GM18520 (cell line): Measurements from ENCODE around the gene CST5.
"Not testable (repeated sequence)": the region's sequence is repeated elsewhere in the genome, so short reads cannot be mapped to it uniquely, and the experiment has no call there.

Experiments
- ATAC-seq: cut with Tn5 transposase; IDR thresholded peaks from one replicate; pipeline ENCODE4 v1.9.1; 2021; ENCODE audit not compliant: unreplicated experiment

CST5 gene, protein sequence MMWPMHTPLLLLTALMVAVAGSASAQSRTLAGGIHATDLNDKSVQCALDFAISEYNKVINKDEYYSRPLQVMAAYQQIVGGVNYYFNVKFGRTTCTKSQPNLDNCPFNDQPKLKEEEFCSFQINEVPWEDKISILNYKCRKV

DNA sequence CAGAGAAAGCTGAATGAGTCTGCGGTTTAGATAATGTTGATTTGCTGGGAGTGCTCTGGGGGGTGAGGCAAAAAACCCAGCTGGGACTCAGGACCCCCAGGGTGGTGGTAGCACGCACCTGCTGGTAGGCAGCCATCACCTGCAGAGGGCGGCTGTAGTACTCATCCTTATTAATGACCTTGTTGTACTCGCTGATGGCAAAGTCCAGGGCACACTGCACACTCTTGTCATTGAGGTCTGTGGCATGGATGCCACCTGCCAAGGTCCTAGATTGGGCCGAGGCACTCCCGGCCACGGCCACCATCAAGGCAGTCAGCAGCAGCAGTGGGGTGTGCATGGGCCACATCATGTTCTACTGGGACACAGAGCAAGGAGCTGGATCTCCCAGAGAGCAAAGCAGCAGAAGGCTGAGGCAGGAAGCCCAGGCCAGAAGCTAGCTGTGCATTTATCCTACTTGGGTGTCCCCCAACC is at the start of gene CST5:
CST5 (minus strand) TSS at position 421 of the 471 bp plus-strand sequence; CDS start at position 349, 72 bp downstream.
- no peak for ATAC-seq

DNA sequence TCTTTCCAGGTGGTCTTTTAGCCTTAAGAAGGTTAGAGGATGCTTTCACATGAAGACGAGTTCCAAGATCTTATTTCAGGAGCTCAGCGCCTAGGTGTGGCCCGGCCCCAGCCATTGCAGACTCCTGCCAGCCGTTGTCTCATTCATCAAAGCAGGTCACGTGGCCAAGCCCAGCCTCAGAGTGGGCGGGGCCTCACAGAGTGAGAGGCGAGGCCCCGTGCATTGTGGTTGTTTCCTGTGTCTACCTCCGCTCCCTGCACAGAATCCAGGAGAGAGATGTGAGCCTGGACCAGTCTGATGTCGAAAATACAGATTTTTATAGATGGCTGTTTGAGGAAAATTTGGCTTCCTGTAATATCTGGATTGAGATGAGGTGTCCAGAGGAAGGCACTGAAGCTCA is 49.2 kb upstream of the CST5 start:
- no peak for ATAC-seq

DNA sequence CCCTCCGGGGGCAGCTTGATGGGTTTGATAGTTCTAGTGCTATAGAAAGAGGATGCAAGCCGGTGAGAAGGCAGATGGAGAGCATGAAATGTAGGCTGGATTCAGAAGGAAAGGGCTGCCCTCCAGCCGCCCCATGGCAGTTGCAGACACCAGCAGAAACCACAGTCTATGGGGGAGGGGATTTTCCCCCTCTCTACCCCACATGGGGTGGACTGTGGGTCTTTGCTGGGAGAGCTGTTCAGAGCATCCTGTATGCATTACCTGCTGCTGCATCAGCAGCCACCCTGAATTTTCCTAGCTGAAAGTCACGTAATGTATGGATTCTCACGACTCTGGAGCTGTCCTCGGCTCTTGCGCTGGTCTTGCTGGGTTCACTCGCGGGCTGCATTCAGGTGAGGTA is 48.8 kb upstream of the CST5 start:
- no peak for ATAC-seq

DNA sequence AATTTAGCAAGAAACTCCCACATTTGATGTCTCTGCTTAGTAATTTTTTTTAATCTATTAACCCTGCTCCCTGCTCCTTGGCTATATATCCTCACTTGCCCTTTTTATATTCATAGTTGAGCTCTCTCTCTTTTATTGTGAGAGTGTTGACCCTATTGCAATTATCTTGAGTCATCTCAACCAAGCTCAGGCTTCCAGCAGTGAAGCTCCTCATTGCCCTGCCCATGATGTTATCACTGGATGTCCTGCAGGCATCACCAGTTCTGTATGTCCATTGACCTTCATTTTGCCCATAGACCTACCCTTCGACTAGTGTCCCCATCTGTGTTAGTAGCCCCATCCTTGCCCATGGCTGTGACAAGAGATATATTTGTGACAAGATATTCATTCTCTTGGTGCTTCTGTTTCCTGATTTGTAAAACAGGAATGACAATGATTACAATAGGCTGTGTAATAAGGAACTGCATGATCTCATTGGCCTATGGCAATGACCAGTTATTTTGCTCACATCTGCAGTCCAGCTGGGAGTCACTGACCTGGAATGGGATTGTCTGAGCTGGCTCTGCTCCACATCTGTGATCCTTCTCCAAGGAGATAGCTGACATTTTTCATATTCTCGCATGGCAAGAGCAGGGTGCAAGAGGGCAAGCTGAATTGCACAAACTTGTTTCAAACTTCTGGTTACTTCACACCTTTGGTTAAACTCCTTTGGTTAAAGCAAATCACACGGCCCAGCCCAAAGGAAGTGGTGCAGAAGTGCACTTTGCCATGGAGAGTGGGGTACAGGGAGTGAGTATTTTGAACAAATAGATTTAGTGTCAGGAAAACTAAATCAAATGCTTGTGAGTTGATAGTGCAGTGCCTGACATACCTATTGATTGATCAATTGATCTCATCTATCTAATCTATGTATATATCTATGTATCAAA is 47.7 kb upstream of the CST5 start:
- ATAC-seq = no peak

DNA sequence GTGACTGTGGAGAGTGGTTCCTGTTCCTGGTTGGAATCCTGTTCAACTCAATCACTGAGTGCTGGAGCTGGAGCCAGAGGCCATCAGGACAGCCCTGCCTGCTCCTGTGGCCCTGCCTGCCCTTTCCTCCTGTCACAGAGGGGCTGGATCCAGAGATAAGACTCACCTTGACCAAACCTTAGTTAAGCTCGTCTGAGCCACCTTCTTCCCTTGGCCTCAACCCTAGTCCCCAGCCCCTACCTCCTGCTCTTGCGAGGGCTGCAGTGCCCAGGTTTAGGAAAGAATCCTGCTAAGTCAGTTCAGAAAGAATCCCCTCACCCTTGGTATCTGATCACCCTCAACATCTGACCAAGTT is 47.0 kb upstream of the CST5 start:
- ATAC-seq = no peak

DNA sequence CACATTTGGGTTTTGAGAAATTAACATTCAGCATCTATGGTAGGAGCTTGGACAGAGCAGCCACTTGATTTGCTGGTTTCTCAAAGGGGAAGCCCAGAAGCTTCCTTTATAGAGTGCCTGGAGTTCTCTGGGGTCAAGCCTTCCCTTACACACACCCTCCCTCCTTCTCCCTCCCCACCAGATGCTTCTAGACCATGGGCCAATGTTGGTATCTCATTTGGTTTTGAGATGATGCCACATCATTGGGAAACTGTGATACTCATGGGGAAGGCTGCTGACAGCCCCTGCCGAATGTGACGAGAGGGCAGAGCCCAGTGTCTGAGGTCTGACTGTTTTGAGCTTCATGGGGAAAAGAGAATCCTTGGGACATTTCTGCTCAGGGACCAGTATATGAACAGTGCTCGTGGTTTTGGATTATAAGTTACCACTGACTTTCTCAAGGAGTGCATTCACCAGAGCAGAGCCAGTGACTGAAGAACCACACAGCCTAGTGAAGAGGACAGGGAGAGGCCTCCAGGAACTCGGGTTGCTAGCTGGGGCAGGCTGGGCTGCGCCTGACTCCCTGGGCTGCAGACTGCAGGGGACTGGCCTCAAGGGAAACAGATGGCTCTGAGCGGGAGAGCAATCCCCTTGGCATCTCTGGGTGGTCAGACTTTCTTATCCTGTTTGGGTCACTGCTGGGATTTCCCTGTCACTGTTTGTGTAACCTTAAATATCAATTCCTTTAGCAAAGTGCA is 46.4 kb upstream of the CST5 start:
- ATAC-seq = no peak

DNA sequence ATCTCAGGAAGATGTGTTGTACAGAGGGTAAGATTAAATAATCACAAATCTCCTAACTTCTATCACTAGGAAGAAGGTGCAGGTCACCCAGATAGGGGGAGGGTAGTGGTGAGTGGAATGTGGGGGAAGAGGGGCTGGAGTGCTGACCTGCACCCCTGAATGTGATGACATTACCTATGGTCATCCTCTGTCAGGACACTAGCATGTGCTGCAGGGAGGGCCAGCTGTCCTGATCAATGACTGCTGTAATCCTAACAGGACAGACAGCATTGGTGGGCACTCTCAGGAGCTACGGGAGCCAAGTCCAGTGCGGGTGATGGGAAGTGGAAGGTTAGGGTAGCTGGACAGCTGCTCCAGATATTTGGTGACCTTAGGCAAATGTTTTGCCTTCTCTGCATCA is 45.2 kb upstream of the CST5 start:
- ATAC-seq = no peak

DNA sequence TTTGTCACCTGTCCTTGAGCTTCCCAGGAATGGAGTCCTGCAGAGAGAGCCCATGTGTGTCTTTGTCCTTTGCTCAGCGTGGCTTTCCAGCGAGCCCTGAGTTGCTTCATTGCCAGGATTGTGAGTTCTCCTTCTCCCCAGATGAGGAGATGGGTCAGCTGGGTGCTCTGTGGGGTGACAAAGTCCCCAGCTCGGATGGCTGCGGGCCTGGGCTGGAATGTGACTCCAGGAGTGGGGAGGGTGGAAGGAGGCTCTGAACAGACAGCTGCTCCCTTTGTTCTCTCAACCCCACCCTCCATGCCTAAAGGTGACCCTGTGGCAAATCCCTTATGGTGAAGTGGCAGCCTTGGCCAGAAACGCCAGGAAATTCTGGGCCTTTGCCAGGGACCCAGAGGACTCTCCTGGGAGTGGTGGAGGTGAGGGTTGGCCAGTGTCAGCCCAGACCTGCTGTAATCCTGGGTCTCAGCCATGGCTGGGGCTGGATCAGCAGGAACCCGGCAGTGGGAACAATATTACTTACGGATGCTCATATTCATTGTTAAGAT is 44.4 kb upstream of the CST5 start:
- no peak for ATAC-seq

DNA sequence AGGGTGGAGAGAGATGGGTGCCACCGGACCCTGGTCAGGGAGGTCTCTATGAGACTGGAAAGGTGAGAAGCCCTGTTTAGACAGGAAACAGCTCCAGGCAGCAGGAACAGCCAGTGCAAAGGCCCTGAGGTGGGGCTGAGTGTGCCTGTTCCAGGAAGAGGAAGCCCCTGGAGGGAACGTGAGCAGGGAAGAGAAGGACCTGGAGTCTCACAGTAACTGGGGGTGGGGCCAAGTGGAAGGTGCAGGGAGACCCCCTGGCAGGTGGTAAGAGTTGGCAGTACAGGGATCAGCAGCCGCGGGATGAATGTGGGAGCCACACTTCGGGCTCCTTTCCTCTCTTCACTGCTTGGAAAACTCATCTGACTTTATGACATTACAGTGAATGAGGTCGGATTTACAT is 43.8 kb upstream of the CST5 start:
- no peak for ATAC-seq

DNA sequence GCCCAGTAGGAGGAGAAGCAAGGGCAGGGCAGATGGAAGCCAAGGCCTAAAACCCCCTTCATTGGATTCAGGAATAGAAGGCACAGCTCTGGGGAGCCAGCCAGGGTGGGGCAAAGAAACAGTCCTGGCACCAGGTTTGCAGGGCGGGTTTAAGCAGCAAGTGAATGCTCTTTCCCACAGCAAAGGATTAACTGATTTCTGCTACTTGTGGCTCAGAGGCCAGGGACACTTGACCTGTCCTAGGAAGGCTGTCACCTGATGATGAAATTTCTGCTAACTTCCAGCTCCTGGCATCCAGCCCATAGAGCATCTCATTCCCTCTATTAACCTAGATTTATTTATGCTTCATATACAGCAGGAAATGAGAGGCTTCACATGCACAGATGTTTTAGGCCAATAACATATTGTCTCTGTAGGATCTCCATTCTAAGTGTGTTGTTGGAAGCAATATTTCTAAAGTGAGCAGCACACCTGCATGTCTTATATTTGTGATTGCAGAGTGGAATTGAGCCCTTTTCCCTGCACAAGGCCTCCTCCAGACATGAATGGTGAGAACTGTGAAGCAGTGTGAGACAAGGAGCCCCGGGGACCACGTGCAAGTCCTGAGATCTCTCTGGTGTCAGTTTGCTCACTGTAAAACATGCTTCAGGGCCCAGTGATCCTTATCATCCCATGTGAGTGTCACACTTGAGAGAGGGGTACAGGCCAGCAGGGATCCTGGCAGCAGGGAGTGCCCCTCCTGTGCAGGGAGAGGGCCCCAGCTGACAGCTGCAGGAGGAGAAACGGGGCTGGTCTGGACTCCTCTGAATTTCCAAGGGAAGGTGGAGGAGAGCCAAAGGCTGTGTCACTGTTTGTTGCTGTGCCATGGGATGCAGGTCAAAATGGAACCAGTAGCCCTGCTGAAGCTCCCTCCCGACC is 41.1 kb upstream of the CST5 start:
- no peak for ATAC-seq

DNA sequence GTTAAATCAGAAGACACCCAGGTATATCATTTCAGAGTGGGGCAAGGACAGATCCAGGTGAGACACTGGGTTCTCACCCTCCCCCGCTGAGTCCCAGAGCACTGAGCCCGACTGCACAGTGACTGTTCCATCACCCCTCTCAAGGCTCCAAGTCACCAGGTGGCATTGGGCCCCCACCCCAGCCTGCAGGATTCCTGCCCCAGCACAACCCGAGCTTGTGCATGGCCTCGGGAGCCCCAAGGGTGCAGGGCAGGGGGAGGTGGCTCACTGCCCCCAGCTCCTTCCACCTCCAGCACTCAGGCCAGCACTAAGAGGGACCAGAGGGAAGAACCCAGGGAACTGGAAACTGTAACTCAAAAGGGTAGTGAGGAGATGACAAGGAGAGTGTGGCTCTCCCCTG is 39.3 kb upstream of the CST5 start:
- ATAC-seq = no peak

DNA sequence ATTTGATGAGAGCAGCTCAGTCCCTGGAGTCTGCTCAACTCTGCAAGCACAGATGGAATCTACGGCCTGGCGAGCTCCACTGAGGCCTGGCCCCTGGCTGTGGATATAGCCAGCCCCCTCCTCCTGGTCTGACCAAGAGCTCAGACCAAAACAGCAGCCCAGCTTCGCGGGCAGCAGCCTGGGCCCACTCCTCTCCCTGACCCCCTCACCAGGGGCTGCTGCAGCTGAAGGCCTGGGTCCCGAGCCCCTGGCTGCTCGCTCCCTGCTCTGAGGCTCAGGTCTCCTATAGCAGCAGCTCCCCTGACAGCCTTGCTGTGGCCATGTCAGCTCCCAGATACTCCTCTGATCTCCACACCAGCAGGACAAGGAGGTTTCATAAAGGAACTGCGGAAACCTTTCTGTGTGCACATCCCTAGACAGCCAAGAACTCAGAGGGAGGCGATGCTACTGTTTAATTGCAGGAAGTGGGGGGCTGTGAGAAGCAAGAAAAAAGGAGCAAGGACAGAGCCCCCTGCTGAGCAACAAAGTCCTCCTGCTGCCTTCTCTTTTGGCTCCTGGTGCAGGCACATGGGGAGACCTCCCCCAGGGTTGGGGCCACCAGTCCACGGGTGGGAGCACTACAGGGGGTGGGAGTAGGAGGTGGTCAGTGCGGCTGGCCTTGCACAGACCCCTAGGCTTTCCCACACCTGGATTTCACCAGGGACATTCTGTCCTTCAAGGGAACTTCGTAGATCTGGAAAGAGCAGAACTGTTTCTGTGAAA is 38.7 kb upstream of the CST5 start:
- ATAC-seq = no peak

DNA sequence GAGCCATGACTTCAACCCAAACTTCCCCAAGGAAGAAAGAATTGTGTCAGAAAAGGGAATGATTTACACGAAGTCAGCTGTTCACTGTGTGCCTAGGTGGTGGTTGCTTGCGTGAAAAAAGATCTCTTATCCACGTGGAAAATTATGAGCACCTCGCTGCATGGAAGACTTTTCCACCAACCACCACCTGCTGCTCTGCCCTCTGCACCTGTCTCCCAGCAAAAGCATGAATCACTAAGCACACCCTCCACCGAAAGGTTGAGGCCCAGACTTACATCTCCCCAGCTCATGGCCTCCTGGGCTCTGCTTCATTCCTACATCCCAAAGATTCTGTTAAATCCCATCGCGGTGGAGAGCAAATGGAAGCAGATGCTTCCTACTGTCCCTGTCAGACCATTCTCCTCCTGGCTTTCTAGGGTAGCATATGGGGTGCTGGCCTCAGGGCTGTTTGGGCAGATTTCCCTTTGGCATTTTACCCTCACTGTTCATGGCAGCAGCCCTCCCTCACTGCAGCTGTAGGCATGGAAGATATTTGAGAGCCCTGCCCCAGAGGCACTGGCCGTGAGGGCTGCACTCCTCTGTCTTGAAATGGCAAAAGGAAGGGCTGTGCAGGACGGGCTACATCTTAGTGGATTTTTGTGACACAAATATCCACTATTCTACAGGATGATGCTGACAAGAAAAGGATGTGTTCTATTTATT is 37.6 kb upstream of the CST5 start:
- no peak for ATAC-seq

DNA sequence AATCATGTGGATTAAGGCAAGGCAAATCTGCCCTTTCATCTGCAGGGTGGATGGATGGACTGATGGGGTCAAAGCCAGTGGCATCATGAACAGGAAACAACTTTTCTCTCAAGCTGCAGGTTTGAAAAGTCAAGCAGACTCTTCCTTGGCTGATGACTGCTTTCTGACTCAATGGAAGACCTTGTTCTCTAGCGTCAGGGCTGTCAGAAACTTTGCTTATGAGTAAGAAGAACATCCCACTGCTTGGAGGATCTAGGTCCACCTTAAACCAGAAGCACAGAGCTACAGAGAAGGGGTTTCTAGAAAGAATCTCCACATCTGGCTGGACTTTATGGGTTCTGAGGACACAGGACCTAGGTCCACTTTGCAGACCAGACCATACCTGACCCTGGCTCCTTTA is 36.3 kb upstream of the CST5 start:
- ATAC-seq = no peak

DNA sequence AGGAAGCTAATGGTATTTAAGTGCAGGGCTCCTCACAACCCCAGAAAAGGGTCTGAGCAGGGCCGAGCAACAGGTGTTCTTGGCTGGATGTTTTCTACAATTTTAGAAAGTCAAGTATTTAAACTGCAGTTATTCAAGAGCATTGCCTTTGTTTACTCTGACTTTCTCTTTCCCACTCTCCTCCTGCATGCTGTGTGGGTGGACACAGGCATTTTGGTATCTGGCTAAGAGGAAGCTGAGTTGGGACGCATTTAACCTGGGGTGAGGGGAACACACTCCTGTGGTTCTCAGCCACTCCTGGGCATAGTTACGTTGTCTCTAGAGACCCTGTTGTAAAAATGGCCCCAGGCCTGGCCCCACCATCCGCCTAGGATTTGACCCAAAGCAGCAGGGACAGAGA is 34.9 kb upstream of the CST5 start:
- ATAC-seq = not testable (repeated sequence)

DNA sequence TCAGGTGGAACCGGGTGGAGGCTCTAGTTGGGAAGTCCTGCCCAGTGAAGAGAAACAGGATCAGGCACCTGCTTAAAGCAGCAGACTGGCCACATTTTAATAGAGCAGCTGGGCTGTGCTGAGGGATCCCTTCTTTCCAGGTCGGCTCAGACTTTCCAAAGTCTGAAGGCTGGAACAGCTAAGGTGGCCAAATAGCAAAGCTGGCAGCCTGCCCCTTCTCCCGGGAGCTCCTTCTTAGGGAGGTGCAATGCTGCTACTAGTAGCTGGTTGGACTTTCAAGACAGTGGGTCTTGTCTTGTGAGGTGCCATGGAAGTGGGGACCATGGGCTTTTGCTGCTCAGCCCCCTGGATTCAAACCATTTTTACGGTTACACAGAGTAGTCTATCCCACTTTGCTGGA is 30.7 kb upstream of the CST5 start:
- ATAC-seq = no peak

DNA sequence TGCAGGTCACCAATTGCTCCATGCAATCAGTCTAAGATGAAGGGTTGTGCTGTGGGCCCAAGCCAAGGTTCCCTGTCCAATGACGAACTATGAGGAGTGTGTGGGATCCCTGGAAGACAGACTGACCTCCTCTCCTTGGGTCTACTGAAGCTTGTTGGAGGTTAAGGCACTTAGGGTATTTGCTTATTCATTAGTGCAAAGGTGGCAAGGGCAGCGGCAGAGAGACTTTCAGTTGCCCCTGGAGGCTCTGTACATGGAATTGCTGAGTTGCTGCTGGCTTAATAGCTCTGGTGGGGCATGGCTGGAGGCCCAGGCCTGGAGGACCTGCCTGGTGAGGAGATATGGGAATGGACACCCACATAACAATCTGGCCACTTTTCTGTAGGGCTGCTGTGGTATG is 29.8 kb upstream of the CST5 start:
- ATAC-seq = no peak

DNA sequence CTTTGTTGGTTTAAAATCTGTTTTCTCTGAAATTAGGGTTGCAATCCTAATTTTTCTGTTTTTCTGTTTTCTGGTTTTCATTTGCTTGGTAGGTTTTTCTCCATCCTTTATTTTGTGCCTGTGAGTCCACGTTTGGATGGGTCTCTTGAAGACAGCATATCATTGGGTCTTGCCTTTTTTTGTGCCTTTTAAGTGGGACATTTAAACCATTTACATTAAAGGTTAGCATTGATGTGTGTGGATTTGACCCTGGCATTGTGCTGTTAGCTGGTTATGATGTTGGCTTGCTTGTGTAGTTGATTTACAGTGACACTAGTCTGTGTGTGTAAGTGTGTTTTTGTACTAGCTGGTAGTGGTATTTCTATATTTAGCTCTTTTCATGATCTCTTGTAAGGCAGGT is 28.0 kb upstream of the CST5 start:
- ATAC-seq = no peak

DNA sequence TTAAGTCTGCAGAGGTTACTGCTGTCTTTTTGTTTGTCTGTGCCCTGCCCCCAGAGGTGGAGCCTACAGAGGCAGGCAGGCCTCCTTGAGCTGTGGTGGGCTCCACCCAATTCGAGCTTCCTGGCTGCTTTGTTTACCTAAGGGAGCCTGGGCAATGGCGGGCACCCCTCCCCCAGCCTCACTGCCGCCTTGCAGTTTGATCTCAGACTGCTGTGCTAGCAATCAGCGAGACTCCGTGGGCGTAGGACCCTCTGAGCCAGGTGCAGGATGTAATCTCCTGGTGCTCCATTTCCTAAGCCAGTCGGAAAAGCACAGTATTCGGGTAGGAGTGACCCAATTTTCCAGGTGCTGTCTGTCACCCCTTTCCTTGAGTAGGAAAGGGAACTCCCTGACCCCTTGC is 22.8 kb upstream of the CST5 start:
- ATAC-seq = not testable (repeated sequence)
